ENCODE measurements around the gene FNDC11.
A peak's percentile ranks its signal among the peaks of the same experiment; 100 is the strongest.

The FNDC11 gene

GRCh38 chr20:63587256-63587655 is 33.3 kb downstream of the FNDC11 start:
- no peak for DNase-seq

GRCh38 chr20:63587776-63588591 is 34.0 kb downstream of the FNDC11 start:
- no peak for DNase-seq

GRCh38 chr20:63588641-63589041 is 34.7 kb downstream of the FNDC11 start:
- DNase-seq: no peak

GRCh38 chr20:63589261-63590217 is 35.6 kb downstream of the FNDC11 start:
- DNase-seq: no peak

- DNase-seq: no peak
Observed at GRCh38 chr20:63590218-63591146, 36.5 kb downstream of the FNDC11 start.

- DNase-seq: no peak
Observed at GRCh38 chr20:63591147-63591533, 37.2 kb downstream of the FNDC11 start.

- DNase-seq: no peak
Observed at GRCh38 chr20:63591786-63592355, 37.9 kb downstream of the FNDC11 start.

- no peak for DNase-seq
Observed at GRCh38 chr20:63592661-63593060, 38.7 kb downstream of the FNDC11 start.

- no peak for DNase-seq
Observed at GRCh38 chr20:63594043-63594561, 40.1 kb downstream of the FNDC11 start.

GRCh38 chr20:63595416-63596127 is 41.6 kb downstream of the FNDC11 start:
- DNase-seq: no peak

- no peak for DNase-seq
Observed at GRCh38 chr20:63596423-63596822, 42.5 kb downstream of the FNDC11 start.

GRCh38 chr20:63597651-63598478 is 43.9 kb downstream of the FNDC11 start:
- no peak for DNase-seq

- DNase-seq: no peak
Observed at GRCh38 chr20:63598479-63599395, 44.8 kb downstream of the FNDC11 start.

- no peak for DNase-seq
Observed at GRCh38 chr20:63599396-63600050, 45.6 kb downstream of the FNDC11 start.

- peak; percentile 73 for DNase-seq
Observed at GRCh38 chr20:63601679-63602078, 47.7 kb downstream of the FNDC11 start.

- no peak for DNase-seq
Observed at GRCh38 chr20:63602321-63602720, 48.4 kb downstream of the FNDC11 start.

Measured in CD4-positive, alpha-beta T cell treated with Interleukin-17A for 1 hour (primary cell).